ELR (cell line): ENCODE results near the gene IVD.
"Not testable (repeated sequence)": the region's sequence is repeated elsewhere in the genome, so short reads cannot be mapped to it uniquely, and the experiment has no call there.

Experiments used
- DNase-seq: peaks from one replicate; pipeline ENCODE4 v3.0.0-alpha.2; 2015; ENCODE audit warnings: low read depth

Gene IVD

GRCh38 chr15:40439461-40439959 is 33.9 kb downstream of the IVD start:
- DNase-seq, result no peak

GRCh38 chr15:40439960-40440742 is 34.6 kb downstream of the IVD start:
- DNase-seq, result peak; percentile 45

- peak; percentile 94 for DNase-seq
These were observed 35.4 kb downstream of the IVD start, which contains the start of gene BAHD1 for GRCh38 chr15:40440743-40441564. BAHD1 (plus strand) TSS chr15:40440953; CDS start chr15:40458465, 17,512 bp downstream.

- DNase-seq, result no peak
These were observed 36.3 kb downstream of the IVD start for GRCh38 chr15:40441565-40442531.

GRCh38 chr15:40443255-40443654 is 37.7 kb downstream of the IVD start:
- DNase-seq, result no peak

- DNase-seq, result no peak
These were observed 38.3 kb downstream of the IVD start for GRCh38 chr15:40443846-40444245.

- DNase-seq, result no peak
These were observed 39.1 kb downstream of the IVD start for GRCh38 chr15:40444736-40445135.

GRCh38 chr15:40445421-40445922 is 39.9 kb downstream of the IVD start:
- DNase-seq, result peak; percentile 70

- no peak for DNase-seq
These were observed 40.5 kb downstream of the IVD start for GRCh38 chr15:40446144-40446543.

GRCh38 chr15:40448354-40448753 is 42.8 kb downstream of the IVD start:
- no peak for DNase-seq

GRCh38 chr15:40449275-40449674 is 43.7 kb downstream of the IVD start:
- peak; percentile 42 for DNase-seq

- no peak for DNase-seq
These were observed 44.5 kb downstream of the IVD start for GRCh38 chr15:40450047-40450446.

GRCh38 chr15:40451527-40452158 is 46.0 kb downstream of the IVD start:
- DNase-seq, result no peak

- no peak for DNase-seq
These were observed 46.9 kb downstream of the IVD start for GRCh38 chr15:40452296-40453090.

GRCh38 chr15:40453941-40454340 is 48.3 kb downstream of the IVD start:
- not testable (repeated sequence) for DNase-seq

- peak; percentile 63 for DNase-seq
These were observed 49.4 kb downstream of the IVD start for GRCh38 chr15:40454904-40455391.

- DNase-seq, result no peak
These were observed 50.7 kb downstream of the IVD start for GRCh38 chr15:40456299-40456712.

GRCh38 chr15:40456738-40457137 is 51.1 kb downstream of the IVD start:
- DNase-seq, result no peak

- no peak for DNase-seq
These were observed 53.1 kb downstream of the IVD start for GRCh38 chr15:40458495-40459371.
